Mucosa of stomach (tissue), 1 donor: Measurements from ENCODE around the gene OSBPL5.

Source experiments
- H3K27me3 ChIP-seq: one replicate; pipeline ENCODE4 v1.7.0; 2013; ENCODE audit warnings: mild to moderate bottlenecking, low read length; ENCODE audit not compliant: control insufficient read depth, insufficient read depth
- H3K36me3 ChIP-seq: one replicate; pipeline ENCODE4 v1.7.0; 2013; ENCODE audit warnings: low read length; ENCODE audit not compliant: control insufficient read depth, insufficient read depth
- H3K4me1 ChIP-seq: one replicate; pipeline ENCODE4 v1.7.0; 2013; ENCODE audit warnings: mild to moderate bottlenecking, low read length; ENCODE audit not compliant: control insufficient read depth, insufficient read depth
- H3K4me3 ChIP-seq: one replicate; pipeline ENCODE4 v1.7.0; 2013; ENCODE audit warnings: low read length
- H3K9ac ChIP-seq: one replicate; pipeline ENCODE4 v1.7.0; 2013; ENCODE audit warnings: mild to moderate bottlenecking, low read length, moderate library complexity
- H3K9me3 ChIP-seq: one replicate; pipeline ENCODE4 v1.7.0; 2013; ENCODE audit warnings: mild to moderate bottlenecking, low read length, moderate library complexity; ENCODE audit not compliant: control insufficient read depth
- donor health status: Pancreatic carcinoma.

OSBPL5 gene

DNA sequence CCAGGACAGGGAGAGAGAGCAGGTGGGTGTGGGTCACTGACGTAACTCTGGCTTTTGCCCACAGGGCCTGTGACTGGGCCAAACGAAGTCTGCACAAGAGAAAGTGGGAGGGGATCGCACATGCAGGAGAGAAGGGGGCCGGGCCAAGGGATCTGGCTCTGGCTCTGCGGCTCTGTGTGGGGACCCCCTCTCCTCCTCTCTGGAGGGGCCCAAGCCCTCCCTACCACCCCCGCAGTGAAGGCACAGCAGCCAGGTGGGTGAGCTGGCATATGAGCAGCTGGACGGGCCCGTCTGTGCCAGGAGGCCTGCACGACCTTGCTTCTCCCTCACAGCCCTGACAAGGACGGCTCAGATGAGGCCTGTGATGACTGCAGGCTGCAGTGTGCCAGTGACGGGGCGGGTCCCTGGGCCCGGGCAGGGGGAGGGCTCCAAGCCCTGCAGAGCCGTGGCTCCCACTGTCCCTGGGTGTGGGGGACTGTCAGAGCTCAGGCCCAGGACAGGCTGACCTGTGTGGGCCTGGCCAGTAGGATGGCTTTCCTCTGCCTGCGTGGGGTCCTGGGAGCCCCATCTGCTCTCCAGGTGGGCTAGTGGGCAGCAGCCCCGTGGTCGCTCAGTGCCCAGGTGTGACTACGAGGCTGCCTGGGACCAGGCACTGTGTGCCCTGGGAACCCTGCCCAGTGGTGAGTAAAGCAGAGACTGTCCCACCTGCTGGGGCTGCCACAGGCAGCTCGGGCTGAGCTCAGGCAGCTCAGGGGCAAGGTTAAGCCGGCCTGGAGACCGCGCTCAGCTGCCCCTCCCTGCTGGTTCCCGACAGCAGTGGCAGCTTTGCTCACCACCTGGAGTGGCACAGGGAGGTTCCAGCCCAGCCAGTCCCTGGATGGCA, 31.3 kb upstream of the OSBPL5 start:
- no peaks in the 10 kb centered on the region for H3K36me3 ChIP-seq
- H3K27me3 ChIP-seq, result peaks cover 14% of the 10 kb centered on the region
- H3K9ac ChIP-seq, result no peak overlapping the region
- no peak overlapping the region for H3K4me3 ChIP-seq
- H3K4me1 ChIP-seq, result no peaks in the 10 kb centered on the region
- H3K9me3 ChIP-seq, result no peaks in the 10 kb centered on the region

DNA sequence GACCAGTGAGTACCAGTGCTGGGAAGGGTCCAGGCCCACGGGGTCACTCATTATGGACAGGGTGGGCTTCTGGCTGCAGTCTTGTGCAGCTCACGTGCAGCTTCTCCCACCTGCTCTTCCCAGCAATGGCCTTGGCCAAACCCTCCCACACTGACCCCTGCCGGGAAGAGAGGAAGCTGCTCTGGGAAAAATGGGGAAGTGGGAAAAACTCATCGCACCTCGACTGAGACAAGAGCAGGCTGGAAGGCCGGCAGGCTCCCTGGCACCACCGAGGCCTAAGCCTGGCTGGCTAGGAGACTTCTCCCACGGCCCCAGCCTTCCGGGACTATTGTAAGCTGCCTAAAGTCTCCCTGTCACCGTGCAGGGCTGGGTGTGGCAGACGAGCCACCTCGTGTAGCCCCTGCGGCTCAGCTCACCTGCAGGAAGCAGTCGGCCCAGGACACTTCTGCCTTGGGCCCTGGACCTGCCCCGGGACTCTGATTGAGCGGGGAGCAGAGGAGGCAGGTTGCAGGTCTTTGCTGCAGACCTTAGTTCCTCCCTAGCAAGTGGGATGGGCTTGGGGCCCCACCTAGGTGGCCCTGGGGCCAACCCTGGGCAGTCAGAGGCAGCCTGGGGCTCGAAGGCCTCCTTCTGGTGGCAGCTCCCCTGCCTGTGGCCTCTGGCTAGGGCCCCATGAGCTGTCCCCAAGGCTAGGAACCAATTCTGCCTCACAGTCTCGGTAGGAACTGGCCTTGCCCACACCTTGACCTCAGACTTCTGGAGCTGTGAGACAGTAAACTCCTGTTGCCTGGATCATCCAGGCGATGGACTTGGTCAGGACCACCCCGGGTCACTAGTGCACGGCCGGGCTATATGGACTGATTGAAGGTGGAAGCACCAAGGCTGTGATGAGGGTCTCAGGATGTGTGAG, 30.4 kb upstream of the OSBPL5 start:
- Histone ChIP-seq H3K36me3 (no peaks in the 10 kb centered on the region), H3K4me3 (no peak overlapping the region), H3K27me3 (peaks cover 10% of the 10 kb centered on the region), H3K4me1 (no peaks in the 10 kb centered on the region), H3K9me3 (no peaks in the 10 kb centered on the region), H3K9ac (no peak overlapping the region)

DNA sequence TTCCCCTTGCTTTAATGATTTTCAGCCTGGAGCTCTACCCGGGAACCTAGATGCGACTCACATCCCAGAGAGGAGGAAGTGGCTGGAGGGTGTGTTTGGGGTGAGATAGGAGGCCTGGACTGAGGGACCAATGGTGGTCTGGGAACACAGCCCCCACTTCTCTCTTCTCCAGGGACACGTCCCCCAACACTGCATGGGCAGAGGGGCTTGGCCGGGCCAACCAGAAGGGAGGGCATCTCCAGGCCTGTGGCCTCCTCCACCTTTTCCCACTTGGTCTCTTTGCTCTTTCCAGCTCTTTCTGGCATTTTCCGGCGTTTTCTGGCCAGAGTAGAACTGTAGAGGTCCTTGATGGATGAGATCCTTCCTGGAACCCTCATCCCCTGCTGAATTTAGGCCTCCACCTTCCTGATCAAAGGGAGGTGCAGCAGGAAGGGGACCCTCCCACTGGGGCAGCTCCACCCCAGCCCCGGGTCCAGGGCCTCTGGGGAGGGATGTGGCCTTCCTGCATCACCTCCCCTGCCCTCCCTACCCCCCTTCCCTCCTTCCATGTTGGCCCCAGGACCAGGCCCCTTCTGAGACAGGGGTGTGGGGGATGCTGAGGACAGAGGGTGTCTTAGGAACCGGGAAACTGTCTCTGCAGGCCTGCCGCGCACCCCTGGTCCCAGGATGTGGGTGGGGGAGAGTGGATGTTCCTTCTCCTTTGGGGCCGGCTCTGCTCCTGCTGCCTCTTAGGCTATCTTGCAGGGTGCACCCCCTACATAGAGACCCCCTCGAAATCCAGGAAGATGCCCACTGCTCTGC, 29.1 kb upstream of the OSBPL5 start:
- Histone ChIP-seq H3K9me3 (no peaks in the 10 kb centered on the region), H3K36me3 (no peaks in the 10 kb centered on the region), H3K4me3 (no peak overlapping the region), H3K27me3 (peaks cover 2% of the 10 kb centered on the region), H3K4me1 (no peaks in the 10 kb centered on the region), H3K9ac (no peak overlapping the region)

DNA sequence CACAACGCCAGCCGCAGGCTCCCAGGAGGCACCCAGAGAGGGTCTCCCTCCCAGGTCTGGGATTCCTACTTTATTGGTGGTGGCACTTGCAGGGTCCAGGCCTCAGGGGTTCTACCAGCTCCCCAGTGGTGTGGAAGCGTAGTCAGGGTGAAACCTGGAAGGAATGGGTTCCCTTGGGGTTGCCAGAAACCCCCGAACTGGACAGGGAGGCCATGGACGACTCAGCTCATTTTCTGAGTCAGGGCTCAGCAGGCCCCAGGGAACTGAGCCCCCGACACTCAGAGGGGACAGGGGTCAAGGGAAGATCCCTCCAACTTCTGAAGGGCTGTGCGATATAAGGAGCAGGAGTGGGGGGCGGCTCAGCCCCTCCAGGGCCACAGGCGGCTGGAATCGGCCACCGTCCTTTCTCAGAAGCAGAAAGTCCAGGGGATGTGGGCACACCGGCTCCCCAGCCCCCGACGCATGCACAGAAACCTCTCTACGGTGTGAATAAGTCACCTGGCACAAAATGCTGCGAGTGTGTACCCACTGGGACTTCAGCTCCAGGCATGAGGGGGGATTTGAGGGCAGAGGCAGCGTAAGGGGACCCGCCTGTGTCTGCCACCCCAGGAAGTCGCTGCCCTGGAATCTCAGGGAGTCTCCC, 28.4 kb upstream of the OSBPL5 start:
- Histone ChIP-seq H3K36me3 (no peaks in the 10 kb centered on the region), H3K4me3 (no peak overlapping the region), H3K4me1 (no peaks in the 10 kb centered on the region), H3K27me3 (peaks cover 2% of the 10 kb centered on the region), H3K9me3 (no peaks in the 10 kb centered on the region), H3K9ac (no peak overlapping the region)

- no peaks in the 10 kb centered on the region for H3K4me1 ChIP-seq
- H3K27me3 ChIP-seq, result peaks cover 2% of the 10 kb centered on the region
- no peak overlapping the region for H3K9ac ChIP-seq
- H3K9me3 ChIP-seq, result no peaks in the 10 kb centered on the region
- no peak overlapping the region for H3K4me3 ChIP-seq
- H3K36me3 ChIP-seq, result no peaks in the 10 kb centered on the region
These were observed 27.6 kb upstream of the OSBPL5 start for GRCh38 chr11:3192511-3193372.

GRCh38 chr11:3191586-3192324, 26.6 kb upstream of the OSBPL5 start:
- H3K4me3 ChIP-seq, result no peak overlapping the region
- H3K9ac ChIP-seq, result no peak overlapping the region
- H3K9me3 ChIP-seq, result no peaks in the 10 kb centered on the region
- no peaks in the 10 kb centered on the region for H3K4me1 ChIP-seq
- peaks cover 2% of the 10 kb centered on the region for H3K27me3 ChIP-seq
- H3K36me3 ChIP-seq, result no peaks in the 10 kb centered on the region

DNA sequence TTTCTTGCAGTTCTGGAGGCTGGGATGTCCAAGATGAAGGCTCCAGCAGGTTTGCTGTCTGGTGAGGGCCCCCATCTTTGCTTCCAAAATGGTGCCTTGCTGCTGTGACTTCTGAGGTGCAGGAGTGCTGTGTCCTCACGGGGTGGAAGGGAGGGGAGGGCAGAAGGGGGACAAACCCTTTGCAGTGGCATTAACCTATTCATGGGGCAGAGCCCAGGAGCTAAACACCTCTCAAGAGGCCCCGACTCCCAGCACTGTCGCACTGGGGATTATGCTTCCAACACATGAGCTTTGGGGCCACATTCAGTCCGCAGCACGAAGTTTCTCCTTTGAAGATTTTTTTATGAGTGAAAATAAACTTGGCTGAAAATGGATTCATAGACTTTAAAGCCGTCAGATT, 25.5 kb upstream of the OSBPL5 start:
- H3K27me3 ChIP-seq, result peaks cover 2% of the 10 kb centered on the region
- no peak overlapping the region for H3K9ac ChIP-seq
- no peak overlapping the region for H3K4me3 ChIP-seq
- no peaks in the 10 kb centered on the region for H3K9me3 ChIP-seq
- no peaks in the 10 kb centered on the region for H3K4me1 ChIP-seq
- H3K36me3 ChIP-seq, result no peaks in the 10 kb centered on the region

DNA sequence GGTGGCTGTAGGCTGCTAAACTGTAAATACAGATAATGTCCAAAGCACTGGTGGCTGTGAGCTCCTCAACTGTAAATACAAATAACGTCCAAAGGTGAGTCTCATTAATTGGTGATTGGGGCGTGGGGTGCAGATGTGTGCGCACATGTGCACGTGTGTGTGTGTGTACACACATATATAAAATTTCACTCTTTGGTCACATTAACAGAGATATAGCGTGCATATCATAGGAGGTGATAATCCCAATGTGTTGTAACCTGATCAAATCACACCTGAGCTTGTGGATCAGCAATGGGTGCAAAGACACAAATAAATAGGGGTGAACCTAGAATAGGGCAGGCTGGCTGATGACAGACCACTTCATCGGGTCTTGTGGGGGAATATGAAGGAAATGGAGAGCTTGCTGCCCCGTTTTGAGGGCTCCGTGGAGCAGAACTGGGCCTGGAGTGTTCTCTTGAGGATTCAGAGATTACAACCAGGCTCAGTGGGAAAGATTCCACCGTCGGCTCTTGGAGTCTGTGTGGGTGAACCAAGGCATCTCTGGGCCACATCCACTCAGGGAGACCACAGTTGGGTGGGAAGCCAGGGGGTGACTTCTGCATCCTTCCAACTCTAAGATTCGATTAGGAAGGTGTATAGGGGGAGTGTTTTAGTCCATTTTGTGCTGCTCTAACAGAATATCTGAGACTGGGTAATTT, 24.9 kb upstream of the OSBPL5 start:
- no peak overlapping the region for H3K4me3 ChIP-seq
- peaks cover 2% of the 10 kb centered on the region for H3K27me3 ChIP-seq
- H3K4me1 ChIP-seq, result no peaks in the 10 kb centered on the region
- no peaks in the 10 kb centered on the region for H3K36me3 ChIP-seq
- H3K9ac ChIP-seq, result no peak overlapping the region
- H3K9me3 ChIP-seq, result no peaks in the 10 kb centered on the region

GRCh38 chr11:3189196-3189843, 24.2 kb upstream of the OSBPL5 start:
- Histone ChIP-seq H3K9ac (no peak overlapping the region), H3K4me1 (no peaks in the 10 kb centered on the region), H3K4me3 (no peak overlapping the region), H3K27me3 (peaks cover 2% of the 10 kb centered on the region), H3K9me3 (no peaks in the 10 kb centered on the region), H3K36me3 (no peaks in the 10 kb centered on the region)
